NOMO-1 (cell line): ENCODE data around the gene SLC30A10.
"Not testable (repeated sequence)": the region's sequence is repeated elsewhere in the genome, so short reads cannot be mapped to it uniquely, and the experiment has no call there.

ENCODE experiments used
- DNase-seq, 2 experiments: peaks; one replicate each; lab custom pipeline; 2025; ENCODE audit not compliant: unreplicated experiment in 2 of 2; lab: John Stamatoyannopoulos, UW

The SLC30A10 gene

DNA sequence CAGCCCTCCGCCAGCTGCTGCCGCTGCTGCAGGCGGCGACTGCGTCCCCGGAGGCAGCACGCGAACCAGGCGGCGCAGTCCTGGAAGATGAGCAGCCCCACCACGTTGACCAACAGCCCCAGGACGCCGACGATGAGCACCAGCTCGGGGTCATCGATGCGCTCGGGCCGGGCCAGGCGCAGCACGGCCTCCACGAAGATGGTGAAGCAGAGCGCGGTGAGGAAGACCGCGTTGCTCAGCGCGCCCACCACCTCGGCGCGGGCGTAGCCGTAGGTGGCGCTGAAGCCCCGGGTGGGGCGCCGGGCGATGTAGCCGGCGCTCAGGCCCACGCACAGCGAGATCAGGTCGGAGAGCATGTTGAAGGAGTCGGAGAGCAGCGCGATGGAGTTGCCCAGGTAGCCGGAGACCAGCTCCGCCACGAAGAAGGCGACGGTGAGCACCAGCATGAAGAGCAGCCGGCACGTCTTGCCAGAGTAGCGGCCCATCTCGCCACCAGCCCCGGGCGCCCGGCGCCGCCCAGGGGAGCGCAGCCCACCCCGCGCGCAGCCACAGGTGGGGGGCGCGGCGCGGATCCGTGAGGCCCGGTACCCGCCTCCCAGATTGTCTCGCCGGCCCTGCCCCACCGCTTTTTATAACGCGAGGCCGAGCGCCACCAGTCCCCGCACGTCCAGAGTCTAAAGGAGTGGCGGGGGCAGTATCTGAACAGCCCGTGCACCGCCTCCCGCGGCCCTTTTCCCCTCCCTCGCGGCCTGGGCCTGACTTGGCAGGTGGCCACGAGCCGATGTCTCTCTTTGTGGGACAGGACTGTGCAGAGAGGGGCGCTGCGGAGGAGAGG lies at the start of gene SLC30A10:
TSS of gene SLC30A10 (minus strand) at position 602 of the 835 bp plus-strand sequence. CDS start at position 485, 117 bp downstream.
- no peak for DNase-seq

DNA sequence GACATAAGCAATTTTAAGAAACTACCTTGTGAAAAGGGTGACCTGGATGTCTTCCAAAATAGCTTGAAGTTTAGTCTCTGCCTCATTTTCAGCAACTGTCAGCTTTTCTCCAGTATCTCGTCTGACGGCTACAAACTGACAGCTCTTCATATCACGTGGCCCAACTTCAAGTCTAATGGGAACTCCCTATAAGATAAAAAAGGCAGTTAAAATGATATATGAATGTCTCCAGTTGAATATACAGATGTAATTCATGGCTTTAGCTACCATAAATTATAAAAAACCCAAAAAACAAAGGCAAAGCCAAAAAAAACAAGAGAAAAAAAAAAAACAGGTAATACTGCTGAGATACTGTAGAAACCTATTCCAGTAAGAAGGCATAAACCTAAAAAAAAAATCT lies 44.9 kb upstream of the SLC30A10 start:
- no peak for DNase-seq

DNA sequence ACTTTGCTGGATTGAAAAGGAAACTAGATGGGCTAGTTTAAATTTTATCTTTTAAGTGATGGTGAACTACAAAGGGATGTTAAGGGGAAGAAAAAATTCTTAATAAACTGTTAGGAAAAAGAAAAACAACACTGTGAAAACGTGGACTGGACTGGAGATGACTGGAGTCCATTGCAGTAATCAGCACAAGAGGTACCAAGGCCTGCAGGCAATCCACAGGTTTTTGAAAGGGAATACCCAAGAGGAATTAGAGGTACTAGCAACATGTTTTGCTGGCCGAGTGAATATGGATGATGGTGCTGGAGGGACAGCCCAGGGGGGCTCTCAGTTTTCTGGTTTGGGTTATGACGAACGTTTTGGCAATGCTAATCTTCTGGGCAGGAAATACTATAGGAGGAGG lies 39.0 kb upstream of the SLC30A10 start:
- no peak for DNase-seq

DNA sequence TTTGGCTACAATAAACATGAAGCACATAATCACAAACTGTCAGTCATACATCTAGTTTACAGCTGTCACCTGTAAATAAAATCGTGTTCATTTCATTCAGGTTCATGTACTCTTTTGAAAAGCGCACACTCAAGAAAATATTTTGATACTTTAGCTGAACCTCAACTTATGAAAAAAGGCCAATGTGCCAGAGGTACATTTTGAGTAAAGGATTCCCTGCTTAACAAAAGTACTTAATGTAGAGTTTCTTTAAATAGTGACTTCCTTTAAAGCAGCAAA lies 37.7 kb upstream of the SLC30A10 start:
- DNase-seq, result no peak

DNA sequence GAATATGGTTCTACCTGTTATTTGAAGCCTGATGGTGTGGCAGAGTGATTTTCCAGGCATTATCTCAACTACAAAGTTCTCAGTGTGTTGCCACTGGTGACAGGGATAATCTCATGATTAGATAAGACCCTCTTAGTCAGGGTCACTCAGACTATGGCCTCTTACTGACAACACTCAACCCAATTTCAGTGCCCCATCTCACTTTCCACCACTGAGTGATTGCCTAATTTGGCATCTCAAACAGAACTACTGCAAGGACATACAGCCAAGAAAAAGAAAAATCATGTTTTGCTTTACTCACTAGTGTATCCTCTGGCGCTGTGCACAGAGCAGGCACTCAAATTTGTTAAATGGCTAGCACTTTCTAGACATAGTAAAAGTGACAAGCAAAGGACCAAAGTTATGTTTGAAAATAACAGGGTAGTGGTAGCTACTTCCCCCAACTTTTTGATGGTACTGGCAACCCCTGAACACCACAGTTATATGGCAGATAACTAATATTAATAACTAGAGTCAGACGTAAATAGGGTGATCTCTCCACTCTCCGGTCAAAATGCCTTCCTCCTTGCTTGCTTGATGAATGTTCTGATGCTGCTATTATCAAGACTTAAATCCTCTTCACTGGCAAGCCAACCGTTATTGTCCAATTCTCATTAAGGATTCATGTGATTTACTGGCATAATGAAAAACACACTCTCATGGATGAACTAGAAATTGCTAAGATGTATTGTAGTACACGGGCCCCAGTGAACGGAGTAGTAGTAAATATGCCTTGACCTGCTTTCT lies 37.1 kb upstream of the SLC30A10 start:
- no peak for DNase-seq

DNA sequence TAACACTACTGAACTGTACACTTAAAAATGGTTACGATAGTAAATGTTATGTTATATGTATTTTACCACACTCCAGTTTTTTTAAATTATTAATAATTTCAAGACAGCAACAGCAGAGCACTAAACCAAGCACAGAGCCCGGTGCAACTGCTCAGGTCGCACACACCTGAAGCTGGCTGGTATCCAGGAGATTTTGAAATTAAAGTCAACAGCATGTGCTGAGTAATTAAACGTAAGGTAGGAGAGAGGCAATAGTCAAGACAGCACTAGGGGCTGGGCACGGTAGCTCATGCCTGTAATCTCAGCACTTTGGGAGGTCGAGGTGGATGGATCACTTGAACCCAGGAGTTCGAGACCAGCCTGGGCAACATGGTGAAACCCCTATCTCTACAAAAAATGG lies 35.1 kb upstream of the SLC30A10 start:
- DNase-seq, result no peak

DNA sequence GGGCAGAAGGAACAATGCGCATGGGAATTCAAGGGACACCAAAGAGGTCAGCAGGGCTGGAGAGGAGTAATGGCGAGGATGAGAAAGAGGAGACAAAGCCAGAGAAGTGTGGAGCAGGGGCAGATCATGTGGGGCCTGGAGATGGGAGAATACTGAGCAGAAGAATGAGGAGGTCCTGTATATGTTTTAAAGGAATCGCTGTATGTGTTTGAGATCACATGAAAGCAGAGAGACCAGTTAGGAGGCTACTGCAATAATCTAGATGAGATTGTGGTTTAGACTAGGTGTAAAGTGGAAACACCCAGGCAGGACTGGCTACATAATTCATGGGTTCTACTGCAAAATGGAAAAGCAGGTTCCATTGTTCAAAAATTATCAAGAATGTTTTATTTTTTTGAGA lies 33.3 kb upstream of the SLC30A10 start:
- peak in 1 of 2 experiments; percentile 10 for DNase-seq

DNA sequence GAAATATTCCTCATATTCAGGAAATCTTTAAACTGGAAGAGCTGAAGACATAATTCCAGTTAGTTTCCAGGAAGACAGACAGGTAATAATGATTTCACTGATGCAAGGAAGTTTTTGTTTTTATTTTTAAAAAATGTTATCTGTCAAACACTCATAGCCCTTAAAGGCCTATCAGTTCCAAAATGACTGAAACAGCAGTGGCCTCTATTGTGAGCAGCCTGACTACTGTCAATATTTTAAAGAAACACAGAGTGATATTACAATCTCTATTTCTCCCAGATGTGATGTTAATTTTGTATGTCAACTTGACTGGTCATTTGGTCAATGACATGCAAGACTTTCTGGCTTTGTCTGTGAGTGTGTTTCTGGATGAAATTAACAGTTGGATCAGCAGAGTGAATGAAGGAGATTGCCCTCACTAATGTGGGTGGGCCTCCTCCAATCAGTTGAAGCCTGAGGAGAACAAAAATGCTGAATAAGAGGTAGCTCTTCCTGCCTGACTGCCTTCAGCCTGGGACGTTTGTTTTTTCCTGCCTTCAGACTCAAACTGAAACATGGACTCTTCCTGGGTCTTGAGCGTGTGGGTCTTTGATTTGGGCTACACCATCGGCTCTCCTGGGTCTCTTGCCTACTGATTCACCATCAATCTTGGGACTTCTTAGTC lies 31.3 kb upstream of the SLC30A10 start:
- DNase-seq, result peak in 1 of 2 experiments; percentile 38

DNA sequence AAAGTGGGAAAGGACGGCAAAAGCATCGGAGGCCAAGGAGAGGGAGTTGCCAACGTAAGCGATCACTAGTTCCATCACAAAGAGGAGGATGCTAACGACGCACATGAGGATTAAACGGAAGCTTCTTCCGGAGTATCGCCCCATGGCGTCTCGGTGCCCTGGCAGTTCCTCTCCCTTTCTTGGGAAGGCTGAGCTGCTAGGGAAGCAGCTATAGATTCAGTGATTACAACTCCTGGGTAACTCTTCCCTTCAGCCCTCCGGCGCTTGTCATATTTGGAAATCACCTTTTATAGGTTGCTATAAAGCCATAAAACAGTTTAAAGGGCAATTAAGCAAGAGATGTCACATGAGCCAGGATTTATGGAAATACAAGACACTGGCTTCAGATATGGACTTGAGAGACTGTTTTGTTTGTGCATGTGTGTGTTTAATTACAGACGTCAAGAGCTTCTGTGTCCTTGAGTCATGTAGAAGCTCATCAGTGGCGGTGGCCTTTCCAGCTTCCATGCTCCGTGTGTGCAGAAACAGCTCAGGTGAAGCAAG lies 30.6 kb upstream of the SLC30A10 start:
- DNase-seq, result no peak

DNA sequence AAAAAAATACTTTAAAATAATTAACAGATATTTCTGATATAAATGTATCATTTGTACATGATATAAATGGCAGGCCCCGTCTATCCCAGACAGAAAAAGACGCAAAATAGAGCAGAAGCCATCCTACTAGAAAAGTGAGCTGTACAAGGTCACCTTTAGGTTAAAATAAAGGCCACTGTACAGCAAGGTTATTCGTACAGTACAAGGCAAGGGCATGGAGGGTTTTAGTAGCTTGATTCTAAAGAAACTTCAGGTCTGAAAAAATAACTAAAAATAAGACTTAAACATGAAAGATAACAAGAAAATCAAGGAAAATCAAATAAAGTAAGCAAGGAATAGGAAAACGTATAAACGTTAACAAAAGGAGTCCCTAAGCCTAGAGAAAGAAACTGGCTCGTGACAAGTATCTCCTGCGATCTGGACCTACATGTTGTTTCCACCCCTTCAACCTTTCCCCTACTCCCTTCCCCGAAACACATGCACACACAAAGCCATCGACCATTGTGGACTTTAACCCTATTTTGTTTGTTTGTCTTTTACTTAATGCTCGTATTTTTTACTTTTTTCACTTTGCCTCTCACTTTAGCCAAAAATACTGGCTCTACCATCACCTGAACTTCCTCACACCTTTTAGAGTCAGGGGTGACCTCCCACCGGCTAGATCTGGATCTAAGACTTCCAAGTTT lies 26.5 kb upstream of the SLC30A10 start:
- DNase-seq, result no peak

DNA sequence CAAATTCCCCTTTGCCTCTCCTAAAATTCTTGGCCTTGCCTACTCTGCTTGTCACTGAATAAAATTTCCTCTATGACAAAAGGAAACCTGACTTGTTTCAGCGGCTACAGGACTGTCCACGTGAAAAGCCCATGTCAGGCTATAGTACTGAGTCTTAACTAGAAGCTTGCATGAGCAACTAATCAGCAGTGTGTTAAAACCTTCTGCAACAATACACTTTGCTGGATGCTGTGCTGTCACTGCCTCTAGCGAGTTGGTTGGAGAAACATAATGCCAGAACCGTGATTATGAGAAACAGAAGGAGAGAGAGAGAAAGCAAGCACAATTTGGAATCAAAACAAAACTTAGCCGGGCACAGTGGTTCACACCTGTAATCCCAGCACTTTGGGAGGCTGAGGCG lies 25.7 kb upstream of the SLC30A10 start:
- no peak for DNase-seq

DNA sequence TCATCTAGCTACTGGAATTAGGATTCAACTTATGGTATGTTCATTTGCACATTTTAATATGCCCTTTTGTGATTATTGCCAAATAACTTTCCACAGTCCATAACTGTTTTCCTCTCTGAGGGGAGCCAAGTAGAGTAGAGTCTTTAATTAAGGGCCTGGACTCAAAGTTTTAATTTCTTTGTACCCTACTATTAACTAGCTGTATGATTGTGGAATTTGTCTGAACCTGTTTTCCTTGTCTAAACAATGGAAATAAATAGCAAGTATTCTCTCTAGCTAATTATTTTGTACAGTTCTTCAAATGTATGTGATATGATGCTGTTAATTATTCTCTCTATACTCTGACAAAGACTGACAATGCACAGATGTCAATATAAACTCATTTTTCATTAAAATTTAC lies 24.0 kb upstream of the SLC30A10 start:
- DNase-seq, result no peak

DNA sequence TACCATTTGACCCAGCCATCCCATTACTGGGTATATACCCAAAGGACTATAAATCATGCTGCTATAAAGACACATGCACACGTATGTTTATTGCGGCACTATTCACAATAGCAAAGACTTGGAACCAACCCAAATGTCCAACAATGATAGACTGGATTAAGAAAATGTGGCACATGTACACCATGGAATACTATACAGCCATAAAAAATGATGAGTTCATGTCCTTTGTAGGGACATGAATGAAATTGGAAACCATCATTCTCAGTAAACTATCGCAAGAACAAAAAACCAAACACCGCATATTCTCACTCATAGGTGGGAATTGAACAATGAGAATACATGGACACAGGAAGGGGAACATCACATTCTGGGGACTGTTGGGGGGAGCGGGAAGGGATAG lies 20.9 kb upstream of the SLC30A10 start:
- DNase-seq, result not testable (repeated sequence)

DNA sequence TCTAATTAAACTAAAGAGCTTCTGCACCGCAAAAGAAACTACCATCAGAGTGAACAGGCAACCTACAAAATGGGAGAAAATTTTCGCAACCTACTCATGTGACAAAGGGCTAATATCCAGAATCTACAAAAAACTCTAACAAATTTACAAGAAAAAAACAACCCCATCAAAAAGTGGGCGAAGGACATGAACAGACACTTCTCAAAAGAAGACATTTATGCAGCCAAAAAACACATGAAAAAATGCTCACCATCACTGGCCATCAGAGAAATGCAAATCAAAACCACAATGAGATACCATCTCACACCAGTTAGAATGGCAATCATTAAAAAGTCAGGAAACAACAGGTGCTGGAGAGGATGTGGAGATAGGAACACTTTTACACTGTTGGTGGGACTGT lies 20.4 kb upstream of the SLC30A10 start:
- DNase-seq, result not testable (repeated sequence)

DNA sequence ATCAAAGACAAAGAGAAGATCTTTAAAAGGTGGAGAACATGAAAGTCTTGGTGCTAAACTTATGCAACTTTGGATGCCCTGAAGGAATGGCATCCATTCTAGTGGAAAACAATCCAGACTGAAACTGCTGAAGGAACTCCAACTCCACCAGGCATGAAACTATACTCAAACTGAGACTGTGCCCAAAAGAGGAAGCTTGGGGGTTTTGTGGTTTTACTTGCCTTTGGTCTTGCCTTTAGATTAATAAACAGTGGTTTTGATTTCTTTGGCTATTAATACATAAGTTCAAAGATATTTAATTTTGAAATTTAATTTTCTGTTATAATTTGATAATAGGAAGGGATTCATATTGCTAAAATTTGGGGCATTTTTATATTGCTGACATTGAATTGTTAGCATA lies 17.4 kb upstream of the SLC30A10 start:
- peak; percentile 8 to 65 for DNase-seq

DNA sequence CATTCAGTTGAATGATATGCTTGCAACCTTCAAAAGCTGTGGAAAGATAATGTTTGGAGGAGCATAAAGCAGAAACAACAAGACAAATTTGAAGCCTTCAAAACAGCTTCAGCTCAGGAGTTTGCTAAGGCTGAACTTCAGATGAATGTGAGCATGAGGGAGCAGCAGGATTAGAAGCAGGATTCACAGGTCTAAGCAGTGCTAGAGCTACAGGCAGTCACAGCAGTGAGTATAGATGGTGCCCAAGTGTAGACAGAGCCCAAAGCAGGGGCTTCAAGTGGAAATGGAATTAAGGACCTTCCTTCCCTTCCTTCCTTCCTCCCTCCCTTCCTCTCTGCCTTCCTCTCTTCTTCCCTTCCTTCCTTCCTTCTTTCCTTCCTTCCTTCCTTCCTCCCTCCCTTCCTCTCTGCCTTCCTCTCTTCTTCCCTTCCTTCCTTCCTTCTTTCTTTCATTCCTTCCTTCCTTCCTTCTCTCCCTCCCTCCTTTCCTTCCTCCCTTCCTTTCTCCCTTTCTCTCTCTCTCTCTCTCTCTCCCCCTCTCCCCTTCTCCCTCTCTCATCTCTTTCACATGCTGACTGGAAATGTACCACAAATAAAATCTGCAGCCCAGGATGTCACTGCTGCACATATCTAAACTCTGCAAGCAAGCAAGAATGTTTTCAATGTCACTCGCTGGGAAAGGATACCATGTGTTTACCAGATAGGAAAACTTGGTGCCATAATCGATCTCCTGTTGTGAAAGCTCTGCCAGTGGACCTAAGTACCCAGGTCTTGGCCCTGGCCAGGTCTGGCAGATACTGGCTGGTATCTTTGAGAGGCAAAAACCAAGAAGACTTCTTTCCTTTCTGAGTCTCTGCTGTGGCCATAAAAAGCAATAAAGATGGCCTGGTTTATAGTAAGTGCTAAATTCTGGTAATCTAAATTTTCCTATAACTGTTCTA lies 13.1 kb upstream of the SLC30A10 start:
- DNase-seq, result no peak

DNA sequence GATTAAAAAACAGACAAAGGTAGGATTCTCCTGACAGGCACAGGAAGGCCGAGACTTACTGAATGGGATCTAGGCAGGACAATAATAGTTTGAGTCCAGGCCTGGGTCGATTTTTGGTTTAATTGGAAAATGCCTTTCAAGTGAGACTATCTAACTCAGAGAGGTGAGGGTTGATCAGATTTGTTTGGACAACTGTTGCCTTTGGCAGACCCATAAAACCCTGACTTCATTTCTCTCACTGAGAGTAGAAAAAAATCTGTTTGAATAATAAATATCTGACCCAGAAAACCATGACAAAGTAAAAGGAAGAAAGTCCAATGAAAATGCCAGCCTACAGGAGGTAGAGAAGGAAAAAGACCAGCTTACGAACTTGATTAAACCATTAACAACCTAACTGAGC lies 12.3 kb upstream of the SLC30A10 start:
- DNase-seq, result no peak

DNA sequence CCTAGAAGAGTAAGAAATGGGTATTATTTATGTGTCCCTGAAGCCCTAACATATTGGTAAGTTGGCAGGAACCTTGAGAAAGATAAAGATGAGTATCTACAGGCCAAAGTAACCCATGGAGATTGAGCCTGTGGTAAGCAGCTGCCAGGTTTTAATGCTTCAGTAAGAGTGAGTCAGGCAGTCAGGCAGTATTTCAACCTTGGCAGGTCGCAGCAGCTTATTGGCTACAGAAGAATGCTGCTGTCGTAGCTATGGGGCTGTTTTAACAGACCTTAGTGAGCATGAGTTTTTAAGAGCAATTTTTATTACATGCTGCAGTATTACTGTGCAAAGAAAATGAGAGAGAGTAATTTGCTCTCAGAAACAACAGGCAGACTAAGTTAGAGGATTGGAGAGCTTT lies 10.3 kb upstream of the SLC30A10 start:
- DNase-seq, result no peak

DNA sequence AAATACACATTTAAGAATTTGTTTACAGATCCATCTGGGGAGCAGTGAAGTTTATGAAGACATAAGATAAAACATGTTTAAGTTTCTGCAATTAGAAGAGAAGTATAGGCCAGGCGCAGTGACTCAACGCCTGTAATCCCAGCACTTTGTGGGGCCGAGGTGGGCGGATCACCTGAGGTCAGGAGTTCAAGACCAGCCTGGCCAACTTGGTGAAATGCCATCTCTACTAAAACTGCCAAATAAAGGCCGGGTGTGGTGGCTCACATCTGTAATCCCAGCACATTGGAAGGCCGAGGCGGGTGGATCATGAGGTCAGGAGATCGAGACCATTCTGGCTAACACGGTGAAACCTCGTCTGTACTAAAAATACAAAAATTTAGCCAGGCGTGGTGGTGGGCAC lies 5.4 kb upstream of the SLC30A10 start:
- DNase-seq, result not testable (repeated sequence)

DNA sequence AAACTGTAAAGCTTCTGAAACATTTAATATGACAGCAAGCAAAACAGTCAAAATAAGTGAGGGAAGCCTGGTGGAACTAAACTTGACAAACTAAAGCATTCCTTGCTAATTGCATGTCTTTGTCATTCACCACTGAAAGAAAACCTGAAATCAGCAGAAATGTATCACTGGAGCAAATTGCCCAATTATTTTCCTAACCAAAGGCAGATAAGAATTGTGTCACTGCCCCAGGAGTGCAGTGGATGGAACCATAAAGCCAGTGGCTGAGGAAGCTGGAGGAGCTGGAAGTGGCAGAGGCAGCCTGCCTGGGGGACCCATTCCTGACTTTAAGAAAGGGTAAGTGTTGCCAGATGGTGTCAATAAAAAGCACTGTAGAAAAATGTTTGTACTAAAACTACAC lies 2.7 kb upstream of the SLC30A10 start:
- DNase-seq, result no peak
